HG03025 (cell line): ENCODE results near the gene JAK3.

Experiments used
- ATAC-seq: cut with Tn5 transposase; IDR thresholded peaks from one replicate; pipeline ENCODE4 v1.9.1; 2021; ENCODE audit warnings: mild to moderate bottlenecking, moderate library complexity; ENCODE audit not compliant: unreplicated experiment, low FRiP score

The JAK3 gene

DNA sequence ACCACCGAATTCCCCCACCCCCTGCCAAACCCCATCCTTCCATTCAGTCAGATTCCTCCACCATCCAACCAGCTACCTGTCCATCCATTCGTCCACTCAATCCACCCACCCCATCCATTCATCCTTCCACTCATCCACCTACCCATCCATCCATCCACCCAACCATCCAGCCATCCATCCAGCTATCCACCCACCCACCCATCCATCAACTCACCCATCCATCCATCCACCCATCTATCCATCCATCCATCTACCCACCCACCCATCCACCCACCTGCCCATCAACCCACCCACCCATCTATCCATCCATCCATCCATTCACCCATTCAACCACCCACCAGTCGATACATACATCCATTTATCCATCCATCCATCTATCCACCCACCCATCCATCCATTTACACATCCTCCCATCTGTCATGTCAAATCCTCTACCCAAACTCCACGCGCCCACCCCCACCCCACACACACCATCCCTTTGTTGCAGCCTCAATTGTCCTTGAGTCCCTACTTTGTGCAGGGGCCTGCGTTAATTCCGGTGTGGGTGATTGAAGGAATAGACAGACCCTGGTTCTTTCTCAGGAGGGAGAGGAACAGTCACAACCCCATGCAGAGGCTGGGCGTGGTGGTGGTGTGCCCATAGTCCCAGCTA is 18.7 kb upstream of the JAK3 start:
- no peak for ATAC-seq

DNA sequence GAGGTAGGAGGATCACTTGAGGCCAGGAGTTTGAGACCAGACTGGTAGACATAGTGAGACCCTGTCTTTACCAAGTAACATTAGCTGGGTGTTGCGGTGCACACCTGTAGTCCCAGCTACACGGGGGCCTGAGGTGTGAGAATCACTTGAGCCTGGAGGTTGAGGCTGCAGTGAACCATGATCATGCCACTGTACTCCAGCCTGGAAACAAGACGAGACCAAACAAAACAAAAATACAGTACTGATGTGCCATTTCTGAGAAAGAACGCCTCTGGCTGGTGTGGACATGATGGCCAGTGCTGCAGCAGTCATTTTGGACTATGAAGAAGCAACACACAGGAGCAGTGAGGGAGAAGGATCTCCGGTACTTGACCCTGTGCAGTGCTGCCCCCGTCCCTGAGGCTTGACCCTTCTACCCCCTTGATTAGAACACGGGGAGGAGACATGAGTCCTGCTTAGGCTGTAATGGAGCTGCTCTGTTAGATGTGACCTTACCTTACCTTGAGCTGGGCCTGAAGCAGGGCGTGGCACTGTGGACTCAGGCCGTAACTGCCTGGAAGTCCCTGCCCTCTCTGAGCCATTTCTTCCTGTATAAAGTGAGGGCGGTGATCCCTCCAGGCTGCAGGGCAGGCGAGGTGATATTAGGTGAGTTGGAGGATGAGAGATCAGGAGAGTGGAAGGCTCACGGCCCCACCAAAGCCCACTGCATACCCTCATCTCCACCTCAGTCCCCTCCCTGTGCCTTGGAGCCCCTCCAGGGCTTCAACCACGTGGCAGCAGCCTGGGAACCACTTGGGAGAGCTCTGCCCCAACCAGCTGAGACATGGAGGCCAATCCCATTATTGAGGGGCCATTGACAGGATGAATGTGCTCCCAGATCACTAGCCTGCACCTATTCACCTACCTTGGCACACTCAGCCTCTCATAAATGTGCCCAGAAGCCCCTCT is 17.9 kb upstream of the JAK3 start:
- no peak for ATAC-seq

DNA sequence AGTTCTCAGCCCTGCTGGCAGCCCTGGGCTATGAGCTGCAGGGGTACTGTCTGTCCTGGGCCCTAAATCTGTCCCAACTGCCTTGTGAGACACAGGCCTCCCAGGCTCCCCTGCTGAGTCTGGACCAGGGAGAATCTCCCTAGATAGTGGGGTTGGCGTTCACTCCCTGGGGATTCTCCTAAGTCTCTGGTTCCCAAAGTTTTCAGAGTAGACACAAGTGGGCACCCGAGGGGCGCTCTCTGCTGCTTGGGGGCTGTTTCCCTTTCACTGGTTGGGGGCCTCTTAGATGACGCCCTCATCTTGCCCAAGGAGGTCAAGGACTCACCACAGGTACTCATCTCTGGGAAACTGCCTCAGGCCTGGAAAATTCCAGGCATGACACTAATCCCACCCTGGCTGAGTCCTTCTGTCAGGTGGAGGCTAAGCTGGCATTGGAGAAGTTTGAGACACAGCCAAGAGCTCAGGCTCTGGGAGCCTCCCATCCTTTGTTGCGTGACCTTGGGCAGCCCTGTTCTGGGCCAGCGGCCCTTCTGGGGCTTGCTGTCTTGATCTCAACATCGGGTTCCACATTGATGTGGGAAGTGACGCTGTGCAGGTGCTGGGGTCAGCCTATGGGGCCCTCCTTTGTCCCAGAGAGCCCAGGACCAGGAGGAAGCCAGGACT is 15.9 kb upstream of the JAK3 start:
- no peak for ATAC-seq

DNA sequence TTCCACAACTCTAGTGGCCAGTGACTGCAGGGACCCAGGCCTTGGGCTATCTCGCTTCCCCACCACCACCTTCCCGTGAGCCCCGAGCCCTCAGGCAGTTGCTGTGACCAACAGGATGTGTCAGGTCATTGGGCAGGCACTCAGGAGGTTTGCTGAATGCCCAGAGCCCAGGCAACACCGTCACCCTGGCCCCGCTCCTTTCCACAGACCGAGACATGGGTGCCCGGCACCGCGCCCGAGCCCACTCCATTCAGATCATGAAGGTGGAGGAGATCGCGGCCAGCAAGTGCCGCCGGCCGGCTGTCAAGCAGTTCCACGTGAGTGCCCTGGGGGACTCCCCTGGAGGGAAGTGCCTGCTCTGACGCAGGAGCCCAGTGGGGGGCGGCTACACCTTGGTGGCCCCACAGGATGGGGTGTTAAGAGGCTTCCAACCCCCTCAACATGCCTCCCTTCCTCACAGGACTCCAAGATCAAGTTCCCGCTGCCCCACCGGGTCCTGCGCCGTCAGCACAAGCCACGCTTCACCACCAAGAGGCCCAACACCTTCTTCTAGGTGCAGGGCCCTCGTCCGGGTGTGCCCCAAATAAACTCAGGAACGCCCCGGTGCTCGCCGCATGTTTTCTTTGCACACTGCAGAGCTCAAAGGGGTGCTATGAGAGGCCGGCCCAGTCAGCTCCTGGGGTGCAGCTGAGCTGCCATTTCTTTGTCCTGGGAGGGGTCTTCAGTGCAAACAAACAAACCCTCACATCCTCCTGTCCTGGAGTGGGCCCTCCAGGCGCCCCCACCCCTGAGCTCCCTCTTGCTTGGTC is 15.1 kb upstream of the JAK3 start:
- ATAC-seq = no peak

DNA sequence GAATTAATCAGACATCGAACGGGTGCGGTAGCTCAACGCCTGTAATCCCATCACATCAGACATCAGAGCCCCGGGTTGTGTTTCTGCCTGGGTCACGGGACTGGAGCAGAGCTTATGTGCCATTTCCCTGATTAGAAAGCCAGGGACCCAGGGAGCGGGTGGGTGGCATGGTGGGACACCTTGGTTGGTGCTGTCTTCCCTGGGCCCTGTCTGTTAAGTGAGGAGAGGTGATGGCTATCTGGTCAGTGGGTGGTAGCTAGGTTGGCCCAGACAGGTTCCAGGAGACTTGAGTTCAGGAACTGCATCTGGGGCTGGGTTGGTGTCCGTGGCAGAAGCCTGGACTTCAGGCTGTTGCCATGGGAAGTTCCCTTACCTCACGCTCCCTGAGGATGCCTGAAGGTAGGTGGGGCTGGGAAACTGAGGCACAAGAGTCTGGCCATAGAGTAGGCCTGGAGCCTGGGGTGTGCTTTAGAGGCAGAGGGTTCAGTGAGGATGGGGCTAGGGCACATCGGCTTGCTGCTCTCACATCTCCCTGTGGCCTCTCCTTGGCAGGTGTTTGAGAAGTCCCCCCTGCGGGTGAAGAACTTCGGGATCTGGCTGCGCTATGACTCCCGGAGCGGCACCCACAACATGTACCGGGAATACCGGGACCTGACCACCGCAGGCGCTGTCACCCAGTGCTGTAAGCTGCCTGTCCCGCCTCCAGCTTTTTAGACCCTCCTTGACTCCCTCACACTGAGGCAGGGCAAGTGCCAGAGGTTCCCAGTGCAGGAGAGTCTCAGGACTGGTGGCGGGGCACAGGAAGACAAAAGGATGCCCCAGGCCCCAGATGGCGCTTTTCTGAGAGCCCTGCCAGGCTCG is 14.0 kb upstream of the JAK3 start:
- no peak for ATAC-seq

DNA sequence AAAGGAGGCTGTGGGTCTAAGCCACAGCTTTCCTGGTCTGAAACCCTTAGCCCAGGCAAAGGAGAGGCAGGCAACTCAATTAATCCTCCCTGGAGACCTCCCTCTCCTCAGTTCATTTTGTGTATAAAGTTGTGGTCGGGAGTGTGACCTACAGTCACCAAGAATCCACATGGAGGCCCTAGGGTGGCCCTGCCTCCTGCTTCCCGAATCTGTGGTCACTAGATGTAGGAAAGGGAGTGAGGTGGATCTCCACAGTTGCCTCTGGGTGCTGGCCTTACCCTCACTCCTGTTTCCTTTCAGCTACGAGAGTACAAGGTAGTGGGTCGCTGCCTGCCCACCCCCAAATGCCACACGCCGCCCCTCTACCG is 13.2 kb upstream of the JAK3 start:
- ATAC-seq = no peak

DNA sequence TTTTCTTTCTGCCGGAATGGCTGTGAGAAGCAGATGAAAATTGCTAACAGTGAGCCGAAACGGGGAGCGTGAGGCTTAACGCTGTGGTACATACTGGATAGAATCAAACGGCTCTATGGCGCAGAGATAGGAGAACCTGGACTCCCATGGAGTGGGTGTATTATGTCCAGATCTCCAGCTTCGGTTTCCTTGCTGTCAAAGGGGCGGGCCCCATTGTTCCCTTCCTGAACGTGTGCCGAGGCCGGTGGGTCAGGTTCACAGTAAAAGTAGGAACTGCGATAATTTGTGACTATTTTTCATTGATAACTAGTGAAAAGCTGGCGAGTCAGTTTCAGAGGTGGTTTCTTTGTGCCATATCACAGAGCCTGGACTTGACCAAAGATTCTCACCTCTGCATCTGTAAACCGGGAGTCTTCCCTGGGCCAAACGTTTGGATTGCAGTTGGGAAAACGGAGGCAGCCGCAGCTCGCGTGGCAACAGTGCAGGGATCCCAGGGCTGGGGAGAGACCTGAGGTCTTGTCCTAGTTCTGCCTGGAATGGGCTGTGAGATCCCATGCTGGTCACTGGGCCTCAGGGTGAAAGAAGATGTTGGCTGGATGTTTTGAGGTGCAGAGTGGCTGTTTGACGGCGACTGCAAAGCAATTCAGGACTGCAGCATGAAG is 12.7 kb upstream of the JAK3 start:
- ATAC-seq = no peak

DNA sequence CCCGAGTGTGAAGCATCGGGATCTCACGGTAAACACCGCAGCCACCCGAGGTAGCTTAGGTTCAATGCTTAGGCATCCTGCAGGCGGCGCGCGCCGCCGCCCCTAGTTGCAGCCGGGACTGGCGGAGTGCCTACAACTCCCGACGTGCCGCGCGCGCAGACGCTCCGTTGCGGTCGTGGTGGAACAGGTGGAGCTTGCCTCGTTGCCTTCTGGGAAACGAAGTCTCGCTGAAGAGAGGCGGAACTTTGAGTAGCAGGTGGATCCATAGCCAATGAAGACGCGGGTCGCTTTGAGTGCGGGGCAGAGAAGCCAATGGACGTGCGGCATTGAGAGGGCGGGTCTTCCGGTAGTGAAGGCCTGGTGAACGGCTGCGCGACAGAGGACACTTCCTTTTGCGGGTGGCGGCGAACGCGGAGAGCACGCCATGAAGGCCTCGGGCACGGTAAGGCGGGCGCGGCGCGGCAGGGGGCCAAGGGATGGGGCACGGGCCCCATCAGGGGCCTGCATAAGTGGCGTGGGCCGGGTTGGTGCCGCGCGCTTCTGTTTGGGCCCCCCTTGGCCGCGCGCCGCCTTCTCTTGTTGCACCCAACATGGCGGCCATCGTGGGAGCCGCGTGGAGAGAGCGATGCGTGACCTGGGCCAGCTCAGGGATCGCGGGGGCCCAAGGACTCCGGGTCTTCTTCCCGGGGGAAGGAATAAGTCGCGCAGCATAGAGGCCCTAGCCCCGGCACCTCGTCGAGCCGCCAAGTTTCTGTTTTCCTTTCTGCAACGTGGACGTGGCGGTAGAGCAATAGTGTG is 11.9 kb upstream of the JAK3 start, which contains the start of gene RPL18A:
Gene RPL18A (plus strand): TSS at position 378 of the 798 bp plus-strand sequence. CDS start 47 bp downstream, at position 425.
- peak; percentile 87 for ATAC-seq

DNA sequence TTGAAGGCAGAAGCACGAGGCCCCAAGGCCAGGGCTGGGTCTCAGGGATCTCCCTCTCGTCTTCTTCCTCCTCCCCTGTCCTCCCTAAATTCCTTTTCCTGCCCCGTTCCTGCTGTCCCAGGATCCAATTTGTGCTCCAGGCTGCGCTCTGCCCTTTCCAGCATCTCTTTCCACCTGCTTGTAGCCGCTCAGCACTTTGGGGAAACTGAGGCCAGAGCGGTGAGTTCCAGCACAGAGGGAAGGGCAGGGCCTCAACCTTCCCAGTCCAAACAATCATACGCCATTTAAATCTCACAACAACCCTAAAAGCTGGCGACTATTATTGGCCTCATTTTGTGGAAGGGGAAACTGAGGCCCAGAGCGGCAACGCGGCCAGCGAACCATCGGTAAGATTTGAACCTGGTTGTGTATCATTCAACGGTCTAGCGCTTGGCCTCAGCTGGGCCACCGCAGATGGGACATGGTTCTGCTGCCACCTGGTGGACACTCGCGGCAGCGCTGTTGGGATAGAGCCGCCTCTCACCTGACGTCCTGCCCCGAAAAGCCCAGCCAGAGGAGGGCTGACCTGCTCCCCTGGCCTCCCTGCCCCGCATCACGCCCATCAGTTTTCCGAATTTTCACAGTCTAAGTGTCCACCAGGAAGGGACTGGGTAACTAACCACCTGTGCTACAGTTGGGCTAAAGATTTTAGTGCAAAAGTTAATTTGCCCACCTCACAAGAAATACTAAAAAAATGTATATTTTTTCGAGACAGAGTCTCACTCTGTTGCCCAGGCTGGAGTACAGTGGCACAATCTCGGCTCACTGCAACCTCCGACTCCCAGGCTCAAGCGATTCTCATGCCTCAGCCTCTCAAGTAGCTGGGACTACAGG is 7.7 kb upstream of the JAK3 start:
- no peak for ATAC-seq

DNA sequence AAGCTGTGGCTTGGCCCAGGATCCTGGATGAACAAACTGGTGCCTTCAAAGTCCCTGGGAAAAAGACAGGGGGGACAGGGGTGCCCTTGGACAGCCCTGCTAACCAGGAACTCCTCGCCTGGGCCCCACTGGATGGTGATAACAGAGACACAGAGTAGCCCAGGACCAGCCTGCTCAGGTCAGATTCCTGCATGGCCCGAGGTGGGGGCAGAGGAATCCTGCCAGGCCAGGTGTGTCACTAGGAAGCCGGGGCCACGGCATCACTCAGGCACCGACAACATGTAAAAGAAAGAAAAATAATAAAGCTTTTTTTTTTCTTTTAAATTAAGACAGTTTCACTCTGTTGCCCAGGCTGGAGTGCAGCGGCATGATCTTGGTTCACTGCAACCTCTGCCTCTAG is 6.3 kb upstream of the JAK3 start:
- ATAC-seq = no peak

DNA sequence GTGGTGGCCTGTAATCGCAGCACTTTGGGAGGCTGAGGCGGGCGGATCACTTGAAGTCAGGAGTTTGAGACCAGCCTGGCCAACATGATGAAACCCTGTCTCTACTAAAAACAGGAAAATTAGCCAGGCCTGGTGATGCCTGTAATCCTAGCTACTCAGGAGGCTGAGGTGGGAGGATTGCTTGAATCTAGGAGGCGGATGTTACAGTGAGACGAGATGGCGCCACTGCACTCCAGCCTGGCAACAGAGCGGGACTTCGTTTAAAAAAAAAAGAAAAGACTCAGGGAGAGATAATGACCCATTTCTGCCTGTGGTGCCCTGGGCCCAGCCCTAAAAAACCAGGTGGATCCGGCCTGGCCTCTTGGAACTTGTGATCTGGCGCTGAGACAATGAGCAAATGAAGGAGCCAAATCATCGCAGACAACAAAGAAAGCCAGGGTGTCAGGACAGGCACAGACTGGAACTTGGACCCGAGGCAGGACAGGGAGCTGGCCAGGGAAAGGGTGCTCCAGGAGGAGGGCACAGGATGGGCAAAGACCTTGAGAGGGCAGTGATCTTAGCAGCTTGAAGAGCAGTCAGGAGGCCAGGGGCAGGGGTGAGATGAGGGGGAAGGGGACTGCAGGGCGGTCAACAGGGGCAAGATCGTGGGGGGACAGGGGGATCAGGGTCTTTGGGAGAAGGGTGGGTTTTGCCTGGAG is 962 bp upstream of the JAK3 start:
- no peak for ATAC-seq

DNA sequence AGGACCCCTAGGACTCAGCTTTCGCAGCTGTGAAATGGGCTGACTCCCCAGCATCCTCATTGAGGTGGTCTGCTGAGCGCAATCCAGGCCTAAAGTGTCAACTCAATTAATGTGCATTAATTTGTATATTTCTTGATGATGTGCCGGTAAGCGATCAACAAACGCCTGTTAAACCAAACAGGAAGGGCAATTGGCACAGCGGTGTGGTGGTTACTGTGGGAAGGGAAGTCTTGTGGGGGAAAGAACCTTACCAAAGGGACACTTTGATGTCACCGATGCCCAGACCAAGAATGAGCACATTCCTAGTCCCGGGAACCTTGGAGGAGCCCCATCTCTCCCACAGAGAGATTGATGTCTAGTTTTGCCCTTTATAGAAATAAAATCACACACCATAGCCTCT is 1.6 kb downstream of the JAK3 start:
- no peak for ATAC-seq

DNA sequence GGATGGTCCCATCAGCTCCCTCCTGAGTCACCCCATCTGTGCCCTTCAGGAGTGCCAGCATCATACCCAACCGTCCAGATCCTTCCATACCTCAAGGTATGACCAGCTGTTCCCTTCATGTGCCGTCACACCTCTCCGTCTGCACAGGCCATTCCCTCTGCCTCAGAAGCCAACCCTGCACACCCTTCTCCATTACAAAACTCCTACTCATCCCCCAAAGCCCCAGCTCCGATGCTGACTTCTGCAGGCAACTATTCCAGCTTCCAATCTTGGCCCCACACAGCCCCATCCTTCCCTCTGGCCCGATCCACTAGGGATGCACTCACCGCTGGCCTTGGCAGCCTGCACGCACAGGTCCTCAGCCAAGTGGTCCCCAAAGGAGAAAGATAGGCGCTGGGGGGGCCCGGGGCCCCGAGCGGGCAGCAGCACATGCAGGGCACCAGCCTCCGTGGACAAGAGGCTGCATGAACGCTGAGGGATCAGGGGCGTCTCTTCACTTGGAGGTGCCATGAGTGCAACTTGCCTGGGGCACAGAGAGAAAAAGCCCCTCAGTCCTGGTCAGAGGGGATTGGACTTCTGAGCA is 3.8 kb downstream of the JAK3 start:
- no peak for ATAC-seq

DNA sequence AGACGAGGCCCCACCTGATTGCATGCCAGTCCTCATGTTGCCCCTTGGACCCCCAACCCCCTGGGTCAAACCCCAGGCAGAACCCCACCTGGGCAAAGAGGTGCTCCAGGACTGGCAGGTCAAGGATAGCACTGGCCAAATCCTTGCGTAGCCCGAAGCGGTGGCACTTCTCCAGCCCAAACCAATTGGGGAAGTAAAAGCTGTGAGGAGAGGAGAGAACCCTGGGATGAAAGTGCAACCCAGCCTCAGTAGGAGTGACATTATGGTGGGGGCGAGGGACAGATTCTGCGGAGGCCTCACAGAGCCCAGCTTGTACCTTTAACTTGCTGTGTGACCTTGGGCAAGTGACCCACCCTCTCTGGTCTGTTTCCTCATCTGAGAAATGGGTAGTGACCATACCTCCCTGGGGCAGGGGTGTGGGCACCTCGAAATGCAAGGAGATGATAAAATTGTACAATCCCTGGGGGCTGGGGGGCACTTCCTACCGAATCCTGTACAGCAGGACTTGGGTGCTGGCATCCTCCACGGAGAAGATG is 4.4 kb downstream of the JAK3 start:
- ATAC-seq = no peak

DNA sequence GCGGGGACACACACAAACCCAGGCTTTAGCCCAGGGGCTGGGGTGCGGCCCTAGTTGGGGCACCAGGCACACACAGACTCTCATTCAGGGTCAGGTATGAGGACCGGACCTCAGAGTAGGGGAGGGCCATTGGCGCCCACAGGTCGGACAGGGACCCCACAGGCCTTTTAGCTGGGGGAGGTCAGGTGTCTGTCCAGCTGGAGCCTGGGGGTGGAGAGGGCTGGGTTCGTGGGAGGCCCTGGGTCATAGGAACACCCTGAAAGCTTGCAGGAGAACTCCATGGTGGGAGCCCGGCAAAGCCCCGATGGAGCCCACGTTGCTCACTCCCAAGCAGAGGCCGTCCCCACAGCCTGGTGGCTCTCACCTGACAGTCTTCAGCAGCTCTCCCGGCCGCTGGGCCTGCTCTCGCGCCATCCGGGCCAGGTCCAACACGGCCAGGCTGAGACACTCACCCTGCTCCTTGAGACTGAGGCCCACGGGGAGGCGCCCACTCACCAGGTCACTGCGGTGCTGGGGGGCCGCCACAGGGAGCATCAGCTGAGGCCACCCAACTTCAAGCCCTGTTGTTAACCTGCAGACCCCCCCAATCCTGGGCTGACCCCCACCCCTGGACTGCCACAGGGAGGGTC is 5.0 kb downstream of the JAK3 start:
- ATAC-seq = no peak
